Stimulated activated naive CD4-positive, alpha-beta T cell (primary cell): ENCODE results near the gene SLC6A13.
A peak's percentile ranks its signal among the peaks of the same experiment; 100 is the strongest.
"Not testable (repeated sequence)": the region's sequence is repeated elsewhere in the genome, so short reads cannot be mapped to it uniquely, and the experiment has no call there.

Experiments used
- DNase-seq, 6 experiments: peaks; one replicate each; lab custom pipeline; 2025; lab: John Stamatoyannopoulos, UW

SLC6A13 gene

DNA sequence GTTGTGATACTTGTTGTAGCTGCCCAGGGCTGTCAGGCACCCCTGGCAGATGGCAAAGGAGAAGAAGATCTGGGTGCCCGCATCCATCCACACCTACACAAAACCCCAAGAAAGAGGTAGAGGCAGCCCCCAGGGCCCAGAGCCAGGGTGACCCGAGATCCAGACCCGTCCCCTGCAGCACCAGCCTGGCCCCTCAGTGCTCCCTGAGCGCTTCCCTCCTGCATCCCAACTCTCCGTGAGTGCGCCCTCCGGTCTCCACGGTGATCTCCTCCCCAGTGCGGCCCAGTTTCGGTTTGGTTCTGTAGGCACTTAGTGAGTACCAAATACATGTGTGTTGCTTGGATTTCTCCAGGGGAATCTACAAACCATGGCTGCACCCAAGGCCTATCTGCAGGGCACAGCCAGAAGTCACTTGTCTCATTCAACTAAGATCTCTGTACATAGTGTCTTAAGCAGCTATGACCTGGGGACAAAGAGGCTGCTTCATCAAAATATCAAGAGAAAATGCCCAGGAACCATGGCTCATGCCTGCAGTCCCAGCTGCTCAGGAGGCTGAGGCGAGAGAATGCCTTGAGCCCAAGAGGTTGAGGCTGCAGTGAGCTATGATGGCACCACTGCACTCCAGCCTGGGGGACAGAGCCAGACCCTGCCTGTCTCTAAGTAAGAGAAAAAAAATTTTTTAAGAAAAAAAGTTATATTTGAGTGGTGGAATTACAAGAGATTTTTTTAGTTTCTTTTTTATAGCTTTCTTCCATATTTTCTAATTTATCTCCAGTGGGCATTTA, 64.5 kb downstream of the SLC6A13 start:
- no peak for DNase-seq

DNA sequence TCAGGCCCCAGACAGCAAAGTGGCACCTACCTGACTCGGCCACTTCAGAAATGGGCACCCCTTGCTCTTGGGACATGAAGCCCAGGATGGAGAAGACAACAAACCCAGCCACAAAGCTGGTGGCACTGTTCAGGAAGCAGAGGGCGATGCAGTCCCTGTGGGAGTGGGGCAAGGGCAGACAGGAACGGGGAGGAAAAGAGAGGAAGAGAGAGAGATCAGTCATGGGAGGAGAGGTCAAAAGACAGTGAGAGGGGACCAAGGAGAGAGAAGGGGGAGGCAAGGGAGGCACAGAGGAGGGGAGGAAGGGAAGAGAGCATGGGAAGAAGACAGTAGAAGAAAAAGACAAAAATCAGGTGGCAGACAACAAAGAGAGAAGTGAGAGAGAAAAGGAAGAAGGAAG, 65.3 kb downstream of the SLC6A13 start:
- no peak for DNase-seq

DNA sequence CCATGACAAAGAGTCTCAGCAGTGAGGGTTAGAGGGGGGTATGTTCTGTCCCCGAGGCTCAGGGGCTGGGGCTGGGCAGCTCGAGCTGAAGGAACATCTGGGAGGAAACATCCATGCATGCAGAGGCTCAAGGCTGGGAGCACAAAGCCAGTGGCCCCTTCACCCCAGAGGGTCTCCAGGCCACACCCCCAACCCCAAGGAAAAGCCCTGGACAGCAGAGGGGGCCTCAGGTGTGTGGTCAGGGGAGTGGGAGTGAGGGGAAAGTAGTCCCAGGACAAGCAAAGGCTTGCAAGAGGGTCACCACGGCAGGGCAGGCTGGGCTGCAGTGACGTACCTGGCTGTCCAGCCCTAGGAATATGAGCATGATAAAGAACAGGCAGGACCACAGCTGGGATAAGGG, 66.2 kb downstream of the SLC6A13 start:
- no peak for DNase-seq

DNA sequence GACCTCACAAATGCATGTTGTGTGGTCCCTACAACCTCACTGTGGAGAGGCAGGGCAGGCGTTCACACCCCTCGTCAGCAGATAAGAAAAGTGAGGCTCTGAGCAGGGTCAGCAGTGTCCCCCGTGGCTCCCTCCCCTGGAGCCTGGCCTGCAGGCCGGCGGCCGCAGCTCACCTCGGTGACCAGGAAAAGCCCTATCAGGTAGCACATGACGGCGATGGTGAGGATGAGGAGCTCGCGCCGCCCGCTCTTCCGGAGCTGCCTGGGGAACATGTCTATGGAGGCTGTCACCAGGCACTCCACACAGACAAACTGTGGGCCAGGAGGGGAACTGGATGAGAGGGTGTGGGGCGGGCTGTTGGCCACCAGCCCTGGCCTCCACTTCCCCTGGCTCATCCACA, 66.7 kb downstream of the SLC6A13 start:
- no peak for DNase-seq

DNA sequence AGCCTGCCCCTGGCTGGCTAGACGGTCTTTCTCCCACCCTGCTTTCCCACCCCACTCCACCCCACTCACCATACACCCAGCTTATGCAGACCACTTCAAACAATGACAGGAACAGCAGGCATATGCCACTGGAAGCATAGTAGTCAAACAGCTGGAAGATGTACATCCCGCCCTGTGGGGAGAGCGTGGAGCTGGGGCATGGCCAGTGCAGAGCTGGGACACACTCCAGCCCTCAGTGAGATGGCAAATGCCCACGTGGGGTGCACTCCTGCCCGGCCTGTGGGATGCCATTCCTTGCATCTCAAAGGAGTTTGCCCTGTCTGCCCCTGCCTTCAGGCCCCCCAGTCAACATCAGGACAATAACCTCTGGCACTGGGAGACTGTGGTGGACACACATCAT, 67.5 kb downstream of the SLC6A13 start:
- DNase-seq = no peak

DNA sequence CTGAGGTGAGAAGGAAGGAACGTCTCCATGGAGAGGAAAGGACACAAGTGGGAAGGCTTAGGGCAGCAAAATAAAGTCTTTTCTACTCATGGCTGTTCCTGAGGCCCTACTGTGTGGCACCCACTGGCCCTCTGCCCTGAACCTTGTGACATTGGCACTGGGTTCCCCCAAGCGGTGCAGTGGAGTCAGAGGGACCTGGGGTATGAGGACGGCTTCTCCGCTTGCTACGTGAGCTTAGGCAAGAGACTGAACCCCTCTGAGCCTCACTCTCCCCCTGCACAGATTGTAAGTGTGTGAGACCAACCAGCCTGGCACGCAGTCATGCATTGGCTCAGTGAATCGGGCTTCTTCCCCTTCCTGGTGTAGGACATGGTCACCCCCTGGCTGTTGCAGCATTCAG, 68.4 kb downstream of the SLC6A13 start:
- no peak for DNase-seq

DNA sequence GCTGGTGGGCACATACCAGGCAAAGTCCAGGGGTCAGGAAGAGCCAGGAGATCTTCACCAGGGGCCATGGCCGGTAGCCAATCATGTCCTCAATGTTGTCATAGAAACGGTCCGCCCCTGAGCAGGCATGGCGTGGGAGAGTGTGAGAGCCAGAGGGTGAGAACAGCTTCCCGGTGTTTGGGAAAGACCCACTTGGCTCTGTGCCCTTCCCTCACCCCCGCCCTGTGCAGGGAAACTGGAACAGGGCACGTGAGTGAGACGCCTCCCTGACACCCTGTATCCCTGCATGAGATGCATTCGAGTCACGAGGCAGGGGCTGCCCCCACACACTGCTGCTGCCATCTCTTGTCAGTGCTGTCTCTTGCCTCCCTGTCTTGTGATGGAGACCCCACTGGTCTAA, 69.4 kb downstream of the SLC6A13 start:
- no peak for DNase-seq

DNA sequence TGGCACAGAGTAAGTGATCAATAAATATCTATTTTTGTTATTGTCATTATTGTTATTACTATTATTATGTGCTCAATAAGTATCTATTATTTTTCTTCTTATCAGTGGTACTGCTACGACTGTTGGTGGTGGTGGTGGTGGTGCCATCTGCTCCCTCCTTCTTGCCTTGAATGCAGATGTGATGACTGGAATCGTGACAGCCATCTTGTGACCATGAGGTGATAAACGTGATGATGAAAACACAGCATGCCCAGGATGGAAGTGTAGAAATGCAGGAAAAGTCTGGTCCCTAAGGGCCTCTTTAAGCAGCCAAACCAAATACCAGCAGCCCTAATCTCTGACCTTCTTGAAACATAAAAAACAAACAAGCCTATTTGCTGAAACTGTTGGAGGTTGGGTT, 71.1 kb downstream of the SLC6A13 start:
- no peak for DNase-seq

DNA sequence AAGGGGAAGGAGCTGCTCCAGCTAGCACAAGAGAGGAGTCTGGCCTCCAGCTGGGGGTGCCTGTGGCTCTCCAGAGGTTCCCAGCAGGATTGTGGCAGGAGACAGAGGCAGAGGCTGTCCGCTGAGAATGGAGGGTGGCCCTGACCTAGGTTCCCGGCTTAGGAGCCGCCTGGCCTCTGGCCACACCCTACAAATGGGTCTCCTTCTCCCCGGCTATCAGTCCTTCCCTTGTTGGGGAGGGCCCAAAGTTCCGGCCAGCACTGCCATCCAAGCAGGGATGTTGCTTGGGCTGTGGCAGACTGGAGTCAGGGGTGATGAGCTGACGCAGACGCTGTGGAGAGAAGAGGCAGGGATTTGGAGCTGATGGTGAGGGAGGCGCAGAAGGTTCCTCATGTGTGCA, 71.8 kb downstream of the SLC6A13 start:
- no peak for DNase-seq

DNA sequence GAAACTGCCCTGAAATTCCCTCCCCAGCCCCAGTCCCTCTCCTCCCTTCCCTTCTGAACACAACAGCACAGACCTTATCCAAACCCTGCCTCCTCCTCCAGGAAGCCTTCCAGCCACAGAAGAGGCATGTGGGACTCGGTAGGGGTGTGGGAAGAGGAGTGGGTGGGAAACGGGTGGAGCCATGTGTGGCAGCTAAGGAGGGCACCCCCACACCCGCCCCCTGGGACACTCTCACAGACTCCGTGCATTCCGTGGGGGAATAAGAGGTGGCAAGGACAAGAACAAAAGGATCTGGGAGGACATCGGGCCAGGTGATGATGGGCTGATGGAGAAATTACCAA, 73.0 kb downstream of the SLC6A13 start:
- DNase-seq = no peak

DNA sequence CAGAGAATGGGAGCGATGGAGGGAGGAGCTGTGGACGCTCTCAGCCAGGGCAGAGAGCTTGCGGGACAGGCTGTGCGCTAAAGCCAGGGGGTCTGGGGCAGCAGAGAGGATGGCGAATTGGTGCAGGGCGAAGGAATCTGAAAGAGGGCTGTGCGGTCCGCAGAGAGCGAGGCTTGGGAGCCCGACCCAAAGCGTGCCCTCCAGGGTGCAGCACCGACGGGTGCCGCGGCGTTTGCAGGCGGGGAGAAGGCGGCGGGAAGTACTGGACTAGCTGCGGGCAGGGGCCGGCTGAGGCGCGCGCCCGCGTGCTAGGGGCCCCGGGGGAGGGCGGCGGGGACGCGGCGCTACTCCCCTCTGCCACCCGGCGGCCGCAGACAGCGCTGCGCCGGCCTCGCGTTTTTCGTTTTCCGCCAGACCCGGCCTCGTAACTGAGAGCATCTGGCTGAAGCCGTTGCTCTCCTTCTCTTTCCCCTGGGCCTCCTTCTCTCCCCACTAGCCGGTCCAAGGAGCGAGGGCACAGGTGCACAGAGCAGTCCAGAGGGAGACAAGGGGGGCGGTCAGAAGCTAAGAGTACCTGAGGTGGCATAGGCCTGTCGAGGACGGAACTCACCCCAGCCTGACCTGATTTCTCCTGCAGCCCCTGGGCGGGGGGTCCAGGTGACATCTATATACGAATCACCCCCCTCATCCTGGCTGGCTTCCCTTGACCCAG, 73.6 kb downstream of the SLC6A13 start:
- peak in 2 of 6 experiments; percentile 11 to 36 for DNase-seq

DNA sequence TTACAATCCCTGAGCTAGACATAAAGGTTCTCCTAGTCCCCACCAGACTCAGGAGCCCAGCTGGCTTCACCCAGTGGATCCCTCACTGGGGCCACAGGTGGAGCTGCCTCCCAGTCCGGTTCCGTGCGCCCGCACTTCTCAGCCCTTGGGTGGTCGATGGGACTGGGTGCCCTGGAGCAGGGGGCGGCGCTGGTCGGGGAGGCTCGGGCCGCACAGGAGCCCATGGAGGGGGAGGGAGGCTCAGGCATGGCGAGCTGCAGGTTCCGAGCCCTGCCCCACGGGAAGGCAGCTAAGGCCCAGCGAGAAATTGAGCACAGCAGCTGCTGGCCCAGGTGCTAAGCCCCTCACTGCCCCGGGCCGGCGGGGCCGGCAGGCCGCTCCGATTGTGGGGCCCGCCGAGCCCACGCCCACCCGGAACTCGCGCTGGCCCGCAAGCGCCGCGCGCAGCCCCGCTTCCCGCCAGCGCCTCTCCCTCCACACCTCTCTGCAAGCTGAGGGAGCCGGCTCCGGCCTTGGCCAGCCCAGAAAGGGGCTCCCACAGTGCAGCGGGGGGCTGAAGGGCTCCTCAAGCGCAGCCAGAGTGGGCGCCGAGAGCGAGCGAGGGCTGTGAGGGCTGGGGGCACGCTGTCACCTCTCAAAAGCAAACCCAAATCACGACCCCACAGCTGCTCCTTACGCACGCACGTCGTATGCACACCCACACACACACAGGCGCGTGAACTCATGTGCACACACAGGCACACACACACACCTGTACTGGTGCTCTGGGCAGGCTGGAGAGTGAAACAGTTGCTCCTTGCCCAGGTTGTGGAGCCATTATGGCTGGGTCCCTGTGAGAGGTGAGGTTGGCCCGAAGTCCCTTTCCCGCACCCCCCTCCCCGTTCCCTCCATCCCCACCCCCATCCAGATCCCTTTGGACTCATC, 74.4 kb downstream of the SLC6A13 start:
- not testable (repeated sequence) for DNase-seq

DNA sequence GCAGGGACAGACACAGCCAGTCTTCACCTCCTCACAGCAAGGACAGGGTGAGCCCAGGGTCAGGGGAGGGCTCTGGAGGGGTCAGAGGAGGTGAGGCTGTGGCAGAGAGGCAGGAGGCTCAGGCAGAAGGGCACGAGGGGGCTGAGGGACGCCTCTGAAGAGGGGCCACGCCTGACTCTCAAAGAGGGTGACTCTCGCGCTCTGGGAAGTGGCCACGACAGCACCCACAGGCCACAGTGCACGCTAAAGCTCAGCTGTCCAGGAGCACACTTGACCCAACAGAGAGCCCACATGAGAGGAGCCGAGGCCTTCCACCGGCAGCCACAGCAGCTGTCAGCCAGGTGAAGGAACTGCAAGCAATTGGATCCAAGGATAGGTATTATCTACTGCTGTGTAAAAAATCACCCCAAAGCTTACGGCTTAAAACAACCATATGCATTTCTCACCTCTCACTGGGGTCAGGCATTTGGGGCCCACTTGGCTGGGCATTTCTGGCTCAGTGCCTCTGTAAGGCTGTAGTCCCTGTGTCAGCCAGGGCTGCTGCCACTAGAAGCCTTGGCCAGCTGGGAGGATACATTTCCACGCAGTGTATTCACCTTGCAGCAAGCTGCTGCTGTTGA, 76.5 kb downstream of the SLC6A13 start:
- no peak for DNase-seq

DNA sequence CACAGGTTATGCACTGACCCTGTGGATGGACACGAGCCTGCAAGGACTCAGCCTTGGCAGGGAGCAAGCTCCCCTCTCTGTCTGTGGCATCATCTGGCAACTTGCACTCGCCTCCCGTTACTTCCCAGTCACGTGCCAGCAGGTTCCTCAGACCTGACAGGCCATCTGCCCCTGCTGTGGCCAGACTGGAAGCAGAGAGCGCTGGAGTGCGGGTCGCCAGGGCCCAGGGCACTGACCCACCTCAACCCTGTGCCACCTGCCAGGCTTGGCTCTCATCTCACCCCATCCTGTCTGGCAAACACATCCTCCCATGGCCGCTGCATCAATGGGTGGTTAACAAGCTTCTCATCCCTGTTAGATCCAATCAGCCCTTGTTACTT, 77.1 kb downstream of the SLC6A13 start:
- DNase-seq = no peak

DNA sequence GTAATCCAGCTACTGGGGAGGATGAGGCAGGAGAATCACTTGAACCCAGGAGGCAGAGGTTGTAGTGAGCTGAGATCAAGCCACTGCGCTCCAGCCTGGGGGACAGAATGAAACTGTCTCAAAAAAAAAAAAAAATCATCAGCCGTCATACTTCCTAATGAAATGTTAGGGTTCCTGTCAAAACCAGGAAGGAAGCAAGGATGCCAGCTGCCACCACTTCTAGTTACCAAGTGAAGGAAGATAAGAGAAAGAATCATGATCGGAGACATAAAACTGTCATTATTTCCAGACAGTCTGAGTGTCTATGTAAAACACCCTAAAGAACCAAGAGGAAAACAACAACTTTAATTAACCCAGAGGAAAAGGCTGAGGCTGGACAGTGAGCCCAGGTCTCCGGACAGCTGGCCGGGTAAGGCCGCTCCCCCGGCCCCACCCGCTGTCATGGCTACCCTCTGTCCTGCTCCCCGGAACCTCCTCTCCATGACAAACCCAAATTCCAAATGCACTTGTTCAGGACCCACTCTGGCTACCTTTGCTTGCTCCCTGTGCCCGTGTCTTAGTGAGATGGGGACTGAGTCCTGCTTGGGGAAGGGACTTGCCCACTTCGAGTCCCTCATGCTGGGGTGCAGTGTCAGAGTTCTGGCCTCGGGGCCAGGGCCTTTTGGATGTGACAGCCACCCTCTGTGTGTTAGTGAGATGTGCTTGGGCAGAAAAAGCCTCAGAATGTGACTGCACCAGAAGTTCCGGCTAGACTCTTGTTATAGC, 77.6 kb downstream of the SLC6A13 start:
- no peak for DNase-seq

DNA sequence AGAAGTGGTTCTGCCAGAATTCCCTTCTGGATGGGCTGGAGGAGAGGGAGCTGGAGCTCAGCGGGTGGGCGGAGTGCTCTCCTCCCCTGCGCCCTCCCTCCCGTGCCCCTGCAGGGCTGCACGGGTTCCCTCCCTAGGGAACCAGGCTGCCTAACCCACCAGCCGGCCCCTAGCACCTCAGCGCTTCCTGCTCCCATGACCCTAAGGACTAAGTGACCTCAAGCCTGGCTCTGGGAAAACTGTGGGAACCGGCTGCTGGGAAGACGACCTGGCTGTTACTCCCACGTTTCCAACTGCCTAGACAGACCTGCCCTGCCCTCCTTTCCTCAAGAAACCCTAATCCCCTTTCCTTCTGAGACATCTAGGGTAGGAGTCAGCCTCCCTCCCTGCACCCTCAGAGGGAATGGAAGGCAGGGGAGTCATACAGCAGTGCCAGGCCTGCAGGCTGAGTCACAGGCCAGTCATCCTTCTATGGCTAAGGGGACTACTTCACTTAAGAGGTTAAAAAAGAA, 80.2 kb downstream of the SLC6A13 start:
- no peak for DNase-seq

DNA sequence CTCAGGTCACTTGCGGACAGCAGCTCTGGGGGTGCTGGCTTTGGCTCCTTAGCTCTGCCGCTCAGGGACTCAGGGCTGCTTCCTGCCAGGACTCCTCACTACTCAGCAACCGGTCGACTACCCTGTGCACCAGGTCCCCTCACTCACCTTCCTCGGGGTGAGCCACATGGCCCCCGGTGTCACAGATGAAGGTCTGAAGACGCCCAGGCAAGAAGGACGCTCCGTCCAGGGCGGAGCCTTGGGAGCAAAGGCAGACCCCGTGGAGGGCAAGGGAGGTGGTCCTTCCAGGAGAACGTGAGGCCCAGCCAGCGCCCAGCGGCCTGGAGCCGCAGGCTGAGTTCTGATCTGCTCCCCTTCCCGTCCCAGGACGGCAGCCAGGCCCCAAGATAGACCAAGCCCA, 80.7 kb downstream of the SLC6A13 start:
- no peak for DNase-seq

DNA sequence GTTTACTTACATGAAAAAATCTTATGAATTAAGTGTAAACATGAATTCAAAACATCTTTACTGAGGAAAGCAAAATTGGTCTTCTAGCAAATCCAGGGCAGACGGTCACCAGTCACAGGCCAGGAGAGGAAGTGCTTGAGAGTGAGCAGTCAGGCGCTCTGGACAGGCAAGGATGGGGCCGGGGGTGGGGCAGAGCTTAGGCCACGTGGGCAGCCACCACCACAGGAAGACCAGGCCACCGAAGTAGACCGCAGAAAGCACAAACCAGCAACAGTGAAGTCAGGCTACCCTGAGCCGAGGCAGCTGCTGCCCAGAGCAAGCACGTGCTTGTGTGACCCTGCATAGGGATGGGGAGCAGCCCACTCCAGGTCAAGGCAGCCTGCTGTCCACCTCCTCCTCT, 82.2 kb downstream of the SLC6A13 start:
- DNase-seq = no peak

DNA sequence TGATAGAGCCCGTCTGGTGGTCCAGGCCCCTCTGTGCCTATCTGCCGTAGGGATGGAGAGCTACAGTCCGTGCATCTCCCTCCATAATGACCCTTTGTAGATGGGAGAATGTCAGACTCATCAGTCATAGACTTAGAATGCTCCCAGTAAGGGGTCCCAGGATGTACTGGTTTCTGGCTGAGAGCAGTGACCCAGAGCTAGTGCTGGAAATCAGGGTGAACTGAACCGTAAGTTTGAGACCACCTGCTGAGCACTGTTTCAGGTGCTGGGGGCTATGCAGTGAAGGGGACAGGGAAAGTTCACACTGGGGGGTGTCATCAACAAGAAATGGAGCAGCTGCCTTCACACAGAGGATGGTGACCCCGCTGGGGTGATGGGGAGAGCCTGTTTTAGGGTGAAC, 82.8 kb downstream of the SLC6A13 start:
- DNase-seq = no peak

DNA sequence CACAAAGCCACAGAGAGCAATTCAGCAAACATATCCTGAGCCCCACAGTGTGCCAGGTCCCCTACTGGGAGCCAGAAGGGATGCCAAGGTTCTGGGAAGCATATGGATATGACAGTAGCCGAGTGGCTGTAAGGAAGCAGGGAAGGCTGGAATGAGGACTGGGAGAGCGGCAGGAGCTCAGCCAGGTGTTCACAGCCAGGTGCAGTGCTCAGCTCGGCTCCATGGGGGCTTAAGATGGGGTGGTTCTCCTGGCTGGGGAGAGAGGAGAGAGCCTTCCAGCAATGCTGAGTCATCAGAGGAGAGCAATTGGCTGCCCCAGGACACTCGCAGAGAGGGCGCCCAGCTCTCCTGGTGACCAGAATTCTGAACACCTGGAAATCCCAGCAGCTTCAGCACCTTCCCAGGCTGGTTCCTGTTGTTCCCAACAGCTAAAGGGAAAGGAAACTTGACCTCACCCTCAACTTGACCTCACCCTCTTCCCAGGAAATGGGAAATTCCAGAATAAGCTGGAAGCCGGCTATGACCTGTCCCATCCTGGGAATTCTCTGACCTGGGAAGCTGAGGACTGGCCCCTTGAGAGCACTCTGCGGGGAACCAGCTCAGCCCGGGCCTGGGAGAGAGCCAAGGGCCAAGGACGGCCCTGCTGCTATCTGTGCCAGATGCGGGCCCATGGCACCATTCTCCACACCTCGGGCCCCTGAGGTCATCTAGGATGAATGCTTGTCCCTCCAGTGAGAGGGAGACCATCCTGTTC, 83.3 kb downstream of the SLC6A13 start:
- no peak for DNase-seq

DNA sequence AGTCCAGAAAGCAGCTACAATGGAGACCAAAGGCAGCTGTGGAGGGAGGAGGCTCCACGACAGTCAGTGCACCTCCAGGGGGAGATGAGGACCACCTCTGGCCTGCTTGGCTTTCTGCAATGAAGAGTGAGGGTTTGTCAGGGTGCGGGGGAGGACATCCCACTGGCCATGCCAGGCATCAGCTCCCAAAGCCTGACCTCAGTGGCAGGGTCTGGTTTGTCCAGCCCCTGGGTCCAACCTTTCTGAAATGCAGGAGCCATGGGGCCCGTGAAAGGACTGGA, 83.9 kb downstream of the SLC6A13 start:
- no peak for DNase-seq
